Mesenchymal stem cell (in vitro differentiated cells and primary cell): Measurements from ENCODE around the gene DFFA.

ENCODE experiments used
- DNase-seq: peaks from one replicate; pipeline ENCODE4 v3.0.0-alpha.2; 2013
- H2AFZ ChIP-seq: one replicate; pipeline ENCODE4 v1.6.1; 2013; ENCODE audit warnings: low read depth, mild to moderate bottlenecking, control low read depth, inconsistent platforms, low read length, moderate library complexity
- H2AK5ac ChIP-seq: 2 replicates; pipeline ENCODE4 v1.6.1; 2013; ENCODE audit warnings: low read length, moderate library complexity, mild to moderate bottlenecking, inconsistent platforms; ENCODE audit not compliant: severe bottlenecking
- H2BK120ac ChIP-seq: one replicate; pipeline ENCODE4 v1.6.1; 2013; ENCODE audit warnings: low read depth, mild to moderate bottlenecking, inconsistent platforms, low read length, moderate library complexity
- H2BK12ac ChIP-seq, 2 experiments: one replicate each; pipeline ENCODE4 v1.6.1; 2013; ENCODE audit warnings: inconsistent platforms in 2 of 2, low read length in 2 of 2, mild to moderate bottlenecking in 2 of 2, moderate library complexity in 2 of 2, control low read depth in 1 of 2
- H2BK15ac ChIP-seq: one replicate; pipeline ENCODE4 v1.6.1; 2013; ENCODE audit warnings: mild to moderate bottlenecking, low read depth, inconsistent platforms; ENCODE audit not compliant: poor library complexity, severe bottlenecking
- H2BK5ac ChIP-seq: 2 replicates; pipeline ENCODE4 v1.6.1; 2013; ENCODE audit warnings: low read depth, mild to moderate bottlenecking, low read length, control low read depth, inconsistent platforms; ENCODE audit not compliant: poor library complexity, severe bottlenecking
- H3K14ac ChIP-seq, 2 experiments: one replicate each; pipeline ENCODE4 v1.6.1; 2013; ENCODE audit warnings: inconsistent platforms in 2 of 2, low read length in 2 of 2, control low read depth in 1 of 2, mild to moderate bottlenecking in 1 of 2, moderate library complexity in 1 of 2
- H3K18ac ChIP-seq, 2 experiments: one replicate each; pipeline ENCODE4 v1.6.1; 2013; ENCODE audit warnings: inconsistent platforms in 2 of 2, low read length in 2 of 2, control low read depth in 1 of 2, low read depth in 1 of 2, mild to moderate bottlenecking in 1 of 2
- H3K23ac ChIP-seq, 2 experiments: one replicate each; pipeline ENCODE4 v1.6.1; 2013; ENCODE audit warnings: inconsistent platforms in 2 of 2, low read length in 2 of 2, mild to moderate bottlenecking in 2 of 2, moderate library complexity in 2 of 2, control low read depth in 1 of 2
- H3K27ac ChIP-seq: 2 replicates; pipeline ENCODE4 v1.5.1; 2013; ENCODE audit warnings: mild to moderate bottlenecking, moderate library complexity, low read length, control low read depth, inconsistent platforms; ENCODE audit not compliant: poor library complexity, severe bottlenecking
- H3K27me3 ChIP-seq, 2 experiments: 2 replicates each; pipeline versions ENCODE4 v1.6.1 to v1.7.0; 2013; ENCODE audit warnings: low read length in 2 of 2, mild to moderate bottlenecking in 2 of 2, moderate library complexity in 2 of 2, control low read depth in 1 of 2, inconsistent platforms in 1 of 2; ENCODE audit not compliant: control insufficient read depth in 1 of 2, insufficient read depth in 1 of 2
- H3K36me3 ChIP-seq, 2 experiments: 2 replicates each; pipeline versions ENCODE4 v1.6.1 to v1.7.0; 2013; ENCODE audit warnings: low read length in 2 of 2, control low read depth in 1 of 2, inconsistent platforms in 1 of 2, low read depth in 1 of 2, mild to moderate bottlenecking in 1 of 2; ENCODE audit not compliant: insufficient read depth in 2 of 2, control insufficient read depth in 1 of 2
- H3K4ac ChIP-seq, 2 experiments: one replicate each; pipeline ENCODE4 v1.6.1; 2013; ENCODE audit warnings: inconsistent platforms in 2 of 2, low read length in 2 of 2, mild to moderate bottlenecking in 2 of 2, moderate library complexity in 2 of 2, control low read depth in 1 of 2, low read depth in 1 of 2
- H3K4me1 ChIP-seq: 2 replicates; pipeline ENCODE4 v1.6.1; 2013; ENCODE audit warnings: low read depth, low read length, control low read depth; ENCODE audit not compliant: control insufficient read depth, insufficient read depth
- H3K4me2 ChIP-seq: 2 replicates; pipeline ENCODE4 v1.6.1; 2013; ENCODE audit warnings: low read length, mild to moderate bottlenecking, inconsistent platforms; ENCODE audit not compliant: poor library complexity, severe bottlenecking
- H3K4me3 ChIP-seq, 2 experiments: 2 replicates each; pipeline versions ENCODE4 v1.5.1 to v1.7.0; 2013; ENCODE audit warnings: low read length in 2 of 2, mild to moderate bottlenecking in 2 of 2, control low read depth in 1 of 2, low read depth in 1 of 2; ENCODE audit not compliant: insufficient read depth in 1 of 2
- H3K79me1 ChIP-seq: replicated peaks from 2 replicates; pipeline ENCODE4 v1.6.1; 2013; ENCODE audit warnings: mild to moderate bottlenecking, control low read depth, low read length, inconsistent platforms; ENCODE audit not compliant: poor library complexity, severe bottlenecking
- H3K9ac ChIP-seq: 2 replicates; pipeline ENCODE4 v1.7.0; 2013; ENCODE audit warnings: mild to moderate bottlenecking, low read length, moderate library complexity
- H3K9me3 ChIP-seq: 2 replicates; pipeline ENCODE4 v1.7.0; 2013; ENCODE audit warnings: mild to moderate bottlenecking, low read length; ENCODE audit not compliant: control insufficient read depth
- H4K8ac ChIP-seq: one replicate; pipeline ENCODE4 v1.6.1; 2013; ENCODE audit warnings: inconsistent platforms, mild to moderate bottlenecking, low read length, moderate library complexity
- H4K91ac ChIP-seq: one replicate; pipeline ENCODE4 v1.6.1; 2013; ENCODE audit warnings: mild to moderate bottlenecking, low read length, inconsistent platforms
- WGBS: methylation state at CpG from one replicate; pipeline ENCODE4 v1.1.7; 2013; ENCODE audit warnings: mixed read lengths; 5-methylcytosine and 5-hydroxymethylcytosine counted together

The DFFA gene

DNA sequence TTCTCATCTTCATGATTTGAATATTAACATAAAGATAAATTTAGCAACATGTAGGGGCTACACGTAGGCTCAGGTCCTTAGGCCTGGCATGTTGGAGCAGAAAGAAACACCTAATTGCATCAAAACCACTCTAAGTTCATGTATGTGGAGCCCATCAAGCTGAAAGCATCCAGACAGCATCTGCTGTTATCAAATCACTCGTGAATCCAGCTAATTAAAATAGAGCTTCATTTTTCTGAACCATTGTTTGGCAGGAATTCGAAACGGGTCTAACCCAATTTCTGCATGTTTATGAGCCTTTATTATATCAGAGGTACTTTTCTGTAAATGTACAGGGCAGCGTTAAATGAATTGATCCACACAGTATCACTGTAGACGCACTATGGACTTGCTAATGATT lies 48.2 kb upstream of the DFFA start:
- H3K4me1 ChIP-seq, result peaks cover 12% of the 10 kb centered on the region
- no peaks in the 10 kb centered on the region for H3K9me3 ChIP-seq
- peaks cover 29% of the 10 kb centered on the region for H3K79me1 ChIP-seq
- H2BK5ac ChIP-seq, result no peak overlapping the region
- H2AFZ ChIP-seq, result no peak overlapping the region
- no peak overlapping the region for H2BK15ac ChIP-seq
- H4K91ac ChIP-seq, result no peak overlapping the region
- H2BK120ac ChIP-seq, result no peak overlapping the region
- over 99% methylated on average over 6 of the region's 6 CpGs for WGBS
- H3K9ac ChIP-seq, result no peak overlapping the region
- H3K4me3 ChIP-seq, result no peak overlapping the region
- DNase-seq, result no peak
- no peak overlapping the region for H3K18ac ChIP-seq
- no peaks in the 10 kb centered on the region for H3K27me3 ChIP-seq
- H3K4ac ChIP-seq, result no peak overlapping the region
- no peaks in the 10 kb centered on the region for H3K36me3 ChIP-seq
- no peak overlapping the region for H3K27ac ChIP-seq
- no peak overlapping the region for H4K8ac ChIP-seq
- no peak overlapping the region for H2BK12ac ChIP-seq
- H3K14ac ChIP-seq, result no peak overlapping the region
- H3K4me2 ChIP-seq, result no peak overlapping the region
- H2AK5ac ChIP-seq, result no peak overlapping the region
- H3K23ac ChIP-seq, result no peak overlapping the region

DNA sequence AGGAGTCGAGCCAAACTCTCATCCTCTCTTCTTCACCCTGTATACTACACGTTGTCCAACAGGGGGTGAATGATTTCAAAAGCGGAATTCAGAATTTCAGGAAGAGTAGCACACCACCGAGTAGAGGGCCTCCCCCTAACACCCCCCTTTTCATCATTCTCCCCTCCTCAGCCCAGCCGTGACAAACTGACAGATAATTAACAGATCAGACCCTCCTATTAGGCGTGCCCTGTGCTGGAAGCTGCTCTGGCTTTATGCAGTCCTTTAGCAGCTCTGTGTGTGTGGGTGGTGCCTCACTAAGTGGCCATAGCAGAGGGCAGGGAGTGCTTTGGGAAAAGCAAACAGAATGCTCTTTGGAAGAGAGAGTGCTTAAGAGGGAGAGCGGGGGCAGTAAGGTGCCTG lies 46.7 kb upstream of the DFFA start:
- no peak overlapping the region for H2AK5ac ChIP-seq
- peaks cover 26% of the 10 kb centered on the region for H3K79me1 ChIP-seq
- H3K9me3 ChIP-seq, result no peaks in the 10 kb centered on the region
- H3K4ac ChIP-seq, result no peak overlapping the region
- H3K27me3 ChIP-seq, result no peaks in the 10 kb centered on the region
- no peak overlapping the region for H2BK120ac ChIP-seq
- no peak overlapping the region for H2BK12ac ChIP-seq
- no peaks in the 10 kb centered on the region for H3K36me3 ChIP-seq
- H4K91ac ChIP-seq, result no peak overlapping the region
- no peak for DNase-seq
- H2AFZ ChIP-seq, result no peak overlapping the region
- no peak overlapping the region for H2BK15ac ChIP-seq
- H3K18ac ChIP-seq, result no peak overlapping the region
- H3K14ac ChIP-seq, result no peak overlapping the region
- H3K27ac ChIP-seq, result no peak overlapping the region
- no peak overlapping the region for H3K4me2 ChIP-seq
- WGBS, result 37% methylated on average over 6 of the region's 7 CpGs
- H3K4me3 ChIP-seq, result no peak overlapping the region
- H2BK5ac ChIP-seq, result no peak overlapping the region
- H3K9ac ChIP-seq, result no peak overlapping the region
- no peak overlapping the region for H4K8ac ChIP-seq
- H3K23ac ChIP-seq, result no peak overlapping the region
- peaks cover 21% of the 10 kb centered on the region for H3K4me1 ChIP-seq

GRCh38 chr1:10517677-10517982 lies 45.3 kb upstream of the DFFA start:
- no peak overlapping the region for H3K23ac ChIP-seq
- 94% methylated on average over 2 of the region's 2 CpGs for WGBS
- peaks cover 25% of the 10 kb centered on the region for H3K4me1 ChIP-seq

GRCh38 chr1:10516925-10517676 lies 44.8 kb upstream of the DFFA start:
- Histone ChIP-seq H2AFZ (no peak overlapping the region), H3K27ac (no peak overlapping the region), H3K27me3 (no peaks in the 10 kb centered on the region), H2BK5ac (no peak overlapping the region), H3K9me3 (no peaks in the 10 kb centered on the region), H4K91ac (no peak overlapping the region), H3K4ac (no peak overlapping the region), H2AK5ac (no peak overlapping the region), H3K36me3 (no peaks in the 10 kb centered on the region), H4K8ac (no peak overlapping the region), H2BK12ac (no peak overlapping the region), H3K79me1 (peaks cover 19% of the 10 kb centered on the region), H2BK120ac (no peak overlapping the region), H3K14ac (no peak overlapping the region), H3K4me1 (peaks cover 25% of the 10 kb centered on the region), H3K9ac (no peak overlapping the region), H2BK15ac (no peak overlapping the region), H3K18ac (no peak overlapping the region), H3K4me3 (no peak overlapping the region), H3K23ac (no peak overlapping the region), H3K4me2 (no peak overlapping the region)
- no peak for DNase-seq
- 81% methylated on average over 7 of the region's 8 CpGs for WGBS

More at GRCh38 chr1:10517677-10517982, 45.3 kb upstream of the DFFA start:
- H2AK5ac ChIP-seq, result no peak overlapping the region
- no peak for DNase-seq
- H3K27ac ChIP-seq, result no peak overlapping the region
- no peak overlapping the region for H3K9ac ChIP-seq
- no peak overlapping the region for H4K91ac ChIP-seq
- H3K14ac ChIP-seq, result no peak overlapping the region
- no peak overlapping the region for H3K4me3 ChIP-seq
- H2AFZ ChIP-seq, result no peak overlapping the region
- no peak overlapping the region for H2BK12ac ChIP-seq
- no peak overlapping the region for H2BK5ac ChIP-seq
- no peak overlapping the region for H2BK15ac ChIP-seq
- H3K4ac ChIP-seq, result no peak overlapping the region
- no peak overlapping the region for H3K4me2 ChIP-seq
- no peaks in the 10 kb centered on the region for H3K27me3 ChIP-seq
- no peak overlapping the region for H3K18ac ChIP-seq
- no peak overlapping the region for H4K8ac ChIP-seq
- no peak overlapping the region for H2BK120ac ChIP-seq
- H3K9me3 ChIP-seq, result no peaks in the 10 kb centered on the region
- peaks cover 20% of the 10 kb centered on the region for H3K79me1 ChIP-seq
- H3K36me3 ChIP-seq, result no peaks in the 10 kb centered on the region
